Effector memory CD8-positive, alpha-beta T cell (primary cell): ENCODE measurements around the gene FGD4.
"Not testable (repeated sequence)": the region's sequence is repeated elsewhere in the genome, so short reads cannot be mapped to it uniquely, and the experiment has no call there.

ENCODE experiments used
- ATAC-seq: fragments of 150-1000 bp; cut with Tn5 transposase; replicated peaks from 2 replicates; pipeline ENCODE4 v1.10.0; 2021; ENCODE audit warnings: mild to moderate bottlenecking, moderate library complexity
- DNase-seq, 3 experiments: peaks; one replicate each; pipeline ENCODE4 v3.0.0; 2021
- H3K27ac Mint-ChIP-seq, 2 donors: one replicate each; pipeline ENCODE4 v1.8.0; 2022; ENCODE audit warnings: mild to moderate bottlenecking in 2 of 2, mixed read lengths in 2 of 2, moderate library complexity in 2 of 2
- H3K27me3 Mint-ChIP-seq, 2 donors: one replicate each; pipeline ENCODE4 v1.8.0; 2022; ENCODE audit warnings: mixed read lengths in 2 of 2
- H3K36me3 Mint-ChIP-seq: one replicate; pipeline ENCODE4 v1.8.0; 2022; ENCODE audit warnings: mild to moderate bottlenecking, moderate library complexity, mixed read lengths; ENCODE audit not compliant: insufficient read depth
- H3K4me1 Mint-ChIP-seq, 2 donors: one replicate each; pipeline ENCODE4 v1.8.0; 2022; ENCODE audit warnings: low read depth in 2 of 2, mixed read lengths in 2 of 2
- H3K4me3 Mint-ChIP-seq, 2 donors: one replicate each; pipeline ENCODE4 v1.8.0; 2022; ENCODE audit warnings: mild to moderate bottlenecking in 2 of 2, mixed read lengths in 2 of 2, moderate library complexity in 2 of 2
- H3K9me3 Mint-ChIP-seq, 2 donors: one replicate each; pipeline ENCODE4 v1.8.0; 2022; ENCODE audit warnings: mixed read lengths in 2 of 2

The FGD4 gene

DNA sequence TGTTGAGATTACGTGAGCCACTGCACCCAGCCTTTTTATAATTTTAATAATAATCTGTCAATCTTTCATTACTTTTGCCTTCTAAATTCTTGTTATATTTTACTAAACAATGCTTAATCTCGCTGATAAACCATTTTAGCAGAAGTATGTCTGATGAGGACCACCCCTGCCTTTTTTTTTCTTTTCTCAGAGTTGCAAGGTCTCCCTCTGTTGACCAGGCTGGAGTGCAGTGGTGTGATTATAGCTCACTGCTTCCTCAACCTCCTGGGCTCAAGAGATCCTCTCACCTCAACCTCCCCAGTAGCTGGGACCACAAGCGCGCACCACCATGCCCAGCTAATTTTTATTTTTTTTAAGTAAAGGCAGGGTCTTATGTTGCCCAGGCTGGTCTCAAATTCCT, 161.2 kb downstream of the FGD4 start:
- Mint-ChIP-seq H3K36me3 (no peaks in the 10 kb centered on the region), H3K27me3 (no peaks in the 10 kb centered on the region), H3K4me3 (no peak overlapping the region), H3K27ac (no peak overlapping the region), H3K9me3 (no peaks in the 10 kb centered on the region), H3K4me1 (no peaks in the 10 kb centered on the region)
- ATAC-seq, result no peak
- no peak for DNase-seq

DNA sequence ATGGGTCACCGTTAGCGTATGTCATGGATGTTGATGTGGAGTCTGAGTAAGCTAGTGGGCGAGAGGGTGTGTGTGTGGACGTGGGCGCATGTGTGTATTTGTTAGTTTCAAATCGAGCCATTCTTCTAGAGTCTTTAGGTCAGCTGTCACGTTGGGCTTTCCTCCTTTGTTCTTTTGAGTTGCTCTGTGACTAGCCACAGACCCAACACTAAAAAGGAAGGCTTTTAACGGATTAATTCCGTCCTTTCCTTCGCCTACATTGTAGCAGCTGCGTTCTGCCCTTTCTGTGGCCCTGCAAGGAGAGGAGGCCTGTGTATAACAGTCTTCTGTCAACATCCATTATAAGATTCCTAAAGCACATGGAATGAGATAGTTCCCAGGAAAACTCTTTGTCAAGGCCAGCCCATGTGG, 162.6 kb downstream of the FGD4 start:
- H3K4me3 Mint-ChIP-seq, result no peak overlapping the region
- DNase-seq (no peak), ATAC-seq (no peak)
- no peaks in the 10 kb centered on the region for H3K4me1 Mint-ChIP-seq
- no peaks in the 10 kb centered on the region for H3K9me3 Mint-ChIP-seq
- H3K36me3 Mint-ChIP-seq, result no peaks in the 10 kb centered on the region
- no peak overlapping the region for H3K27ac Mint-ChIP-seq
- no peaks in the 10 kb centered on the region for H3K27me3 Mint-ChIP-seq

DNA sequence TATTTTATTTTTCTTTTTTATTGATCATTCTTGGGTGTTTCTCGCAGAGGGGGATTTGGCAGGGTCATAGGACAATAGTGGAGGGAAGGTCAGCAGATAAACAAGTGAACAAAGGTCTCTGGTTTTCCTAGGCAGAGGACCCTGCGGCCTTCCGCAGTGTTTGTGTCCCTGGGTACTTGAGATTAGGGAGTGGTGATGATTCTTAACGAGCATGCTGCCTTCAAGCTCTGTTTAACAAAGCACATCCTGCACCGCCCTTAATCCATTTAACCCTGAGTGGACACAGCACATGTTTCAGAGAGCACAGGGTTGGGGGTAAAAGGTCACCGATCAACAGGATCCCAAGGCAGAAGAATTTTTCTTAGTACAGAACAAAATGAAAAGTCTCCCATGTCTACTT, 163.1 kb downstream of the FGD4 start:
- not testable (repeated sequence) for ATAC-seq, H3K4me1 Mint-ChIP-seq, H3K27ac Mint-ChIP-seq, DNase-seq, H3K27me3 Mint-ChIP-seq, H3K9me3 Mint-ChIP-seq, H3K36me3 Mint-ChIP-seq, H3K4me3 Mint-ChIP-seq

DNA sequence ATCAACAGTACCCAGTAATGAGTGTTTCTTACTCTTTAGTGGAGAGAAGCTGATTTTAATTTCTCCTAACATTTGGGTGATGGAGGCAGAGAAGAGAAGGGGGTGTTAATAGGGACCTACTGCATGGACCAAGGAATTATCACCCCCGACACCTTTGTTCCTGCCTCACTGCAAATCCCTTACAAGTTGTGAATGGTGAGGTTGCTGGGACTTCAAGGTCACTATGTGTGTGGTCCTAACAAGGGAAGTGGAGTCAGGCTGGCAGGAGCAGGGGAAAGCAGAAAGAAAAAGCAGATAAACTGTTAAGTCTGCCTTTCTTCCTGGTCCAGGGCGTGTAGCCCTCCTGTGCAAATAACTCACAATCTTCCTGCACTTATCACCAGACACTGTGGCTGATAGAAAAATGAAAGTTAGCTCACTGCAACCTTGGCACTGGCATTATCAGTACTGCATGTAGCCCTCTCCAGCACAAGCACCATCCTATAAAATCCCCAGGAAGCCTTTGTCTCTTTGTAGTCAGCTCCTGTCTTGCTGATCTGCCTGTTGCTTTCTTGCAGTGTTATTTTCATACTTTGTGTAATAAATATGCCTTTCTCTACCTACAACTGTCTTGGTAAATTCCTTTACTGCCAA, 167.4 kb downstream of the FGD4 start:
- ATAC-seq (no peak), DNase-seq (no peak)
- Mint-ChIP-seq H3K36me3 (no peaks in the 10 kb centered on the region), H3K27me3 (peaks cover 0 to 8% of the 10 kb centered on the region in 2 donors), H3K27ac (no peak overlapping the region), H3K4me1 (no peaks in the 10 kb centered on the region), H3K9me3 (no peaks in the 10 kb centered on the region), H3K4me3 (no peak overlapping the region)

- H3K9me3 Mint-ChIP-seq, result no peaks in the 10 kb centered on the region
- no peak overlapping the region for H3K27ac Mint-ChIP-seq
- H3K36me3 Mint-ChIP-seq, result no peaks in the 10 kb centered on the region
- no peak for ATAC-seq
- peaks cover 0 to 8% of the 10 kb centered on the region in 2 donors for H3K27me3 Mint-ChIP-seq
- no peak for DNase-seq
- no peak overlapping the region for H3K4me3 Mint-ChIP-seq
- no peaks in the 10 kb centered on the region for H3K4me1 Mint-ChIP-seq
These were observed 167.9 kb downstream of the FGD4 start for GRCh38 chr12:32567296-32567674.

DNA sequence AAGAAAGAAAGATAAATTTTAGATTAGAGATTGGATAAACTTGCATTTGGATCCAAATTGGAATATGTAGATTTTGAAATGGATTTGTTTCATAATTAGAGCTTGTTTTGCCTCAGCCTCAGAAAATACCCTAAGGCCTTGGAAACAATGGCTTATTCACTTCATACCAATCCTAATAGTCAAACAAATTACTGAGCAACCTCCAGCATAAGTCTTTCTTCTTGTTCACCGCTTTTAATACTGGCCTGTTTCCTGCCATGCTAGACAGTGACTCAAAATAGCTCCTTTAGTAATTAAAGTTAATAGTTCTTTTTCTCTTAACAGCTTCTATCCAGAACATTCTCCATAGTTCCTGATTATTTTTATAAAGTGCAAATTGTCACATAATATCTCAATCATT, 168.9 kb downstream of the FGD4 start:
- Mint-ChIP-seq H3K36me3 (no peaks in the 10 kb centered on the region), H3K4me3 (no peak overlapping the region), H3K4me1 (no peaks in the 10 kb centered on the region), H3K9me3 (no peaks in the 10 kb centered on the region), H3K27me3 (peaks cover 0 to 8% of the 10 kb centered on the region in 2 donors), H3K27ac (no peak overlapping the region)
- ATAC-seq (no peak), DNase-seq (no peak)

DNA sequence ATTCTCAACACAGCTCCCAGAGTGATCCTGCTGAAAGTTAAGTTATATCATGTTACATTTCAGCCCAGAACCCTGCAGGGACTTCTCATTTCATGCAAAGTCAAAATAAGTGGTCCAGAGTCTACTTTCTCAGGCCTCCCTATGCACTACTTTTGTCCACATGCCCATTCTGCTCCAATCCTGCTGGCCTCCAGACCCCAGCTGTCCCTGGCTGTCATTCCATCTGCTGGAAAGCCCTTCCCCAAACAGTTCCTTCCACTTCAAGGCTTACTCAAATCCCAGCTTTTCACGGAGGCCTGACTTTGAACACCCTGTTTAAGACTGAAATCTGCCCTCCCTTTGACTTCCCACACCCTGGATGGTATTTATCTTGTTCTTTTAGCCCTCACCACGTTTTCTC, 169.9 kb downstream of the FGD4 start:
- H3K36me3 Mint-ChIP-seq, result no peaks in the 10 kb centered on the region
- H3K27me3 Mint-ChIP-seq, result peaks cover 0 to 9% of the 10 kb centered on the region in 2 donors
- H3K4me1 Mint-ChIP-seq, result no peaks in the 10 kb centered on the region
- H3K9me3 Mint-ChIP-seq, result no peaks in the 10 kb centered on the region
- ATAC-seq (no peak), DNase-seq (no peak)
- no peak overlapping the region for H3K4me3 Mint-ChIP-seq
- no peak overlapping the region for H3K27ac Mint-ChIP-seq

- Mint-ChIP-seq H3K27ac (no peak overlapping the region), H3K27me3 (peaks cover 0 to 18% of the 10 kb centered on the region in 2 donors), H3K9me3 (no peaks in the 10 kb centered on the region), H3K36me3 (no peaks in the 10 kb centered on the region), H3K4me3 (no peak overlapping the region), H3K4me1 (no peaks in the 10 kb centered on the region)
- no peak for ATAC-seq
- DNase-seq, result no peak
These were observed 175.2 kb downstream of the FGD4 start for GRCh38 chr12:32574585-32574984.

GRCh38 chr12:32577328-32577727, 178.0 kb downstream of the FGD4 start:
- H3K9me3 Mint-ChIP-seq, result no peaks in the 10 kb centered on the region
- H3K36me3 Mint-ChIP-seq, result peaks cover 2% of the 10 kb centered on the region
- H3K27me3 Mint-ChIP-seq, result peaks cover 6 to 22% of the 10 kb centered on the region in 2 donors
- no peak for ATAC-seq
- H3K4me1 Mint-ChIP-seq, result no peaks in the 10 kb centered on the region
- no peak overlapping the region for H3K4me3 Mint-ChIP-seq
- DNase-seq, result no peak
- no peak overlapping the region for H3K27ac Mint-ChIP-seq

GRCh38 chr12:32583534-32583933, 184.2 kb downstream of the FGD4 start:
- H3K4me3 Mint-ChIP-seq, result no peak overlapping the region
- peaks cover 2% of the 10 kb centered on the region for H3K36me3 Mint-ChIP-seq
- H3K27me3 Mint-ChIP-seq, result peaks cover 6% of the 10 kb centered on the region in 2 donors
- ATAC-seq, result no peak
- H3K4me1 Mint-ChIP-seq, result peaks cover 0 to 1% of the 10 kb centered on the region in 2 donors
- H3K27ac Mint-ChIP-seq, result no peak overlapping the region
- no peaks in the 10 kb centered on the region for H3K9me3 Mint-ChIP-seq
- no peak for DNase-seq

- no peaks in the 10 kb centered on the region for H3K36me3 Mint-ChIP-seq
- DNase-seq (no peak), ATAC-seq (no peak)
- H3K4me3 Mint-ChIP-seq, result no peak overlapping the region
- no peak overlapping the region for H3K27ac Mint-ChIP-seq
- H3K27me3 Mint-ChIP-seq, result no peaks in the 10 kb centered on the region
- no peaks in the 10 kb centered on the region for H3K9me3 Mint-ChIP-seq
- H3K4me1 Mint-ChIP-seq, result peaks cover 0 to 5% of the 10 kb centered on the region in 2 donors
These were observed 186.3 kb downstream of the FGD4 start for GRCh38 chr12:32585680-32586079.

- Mint-ChIP-seq H3K27me3 (no peaks in the 10 kb centered on the region), H3K36me3 (no peaks in the 10 kb centered on the region), H3K27ac (no peak overlapping the region), H3K4me3 (no peak overlapping the region), H3K4me1 (peaks cover 0 to 5% of the 10 kb centered on the region in 2 donors), H3K9me3 (no peaks in the 10 kb centered on the region)
- ATAC-seq (no peak), DNase-seq (no peak)
These were observed 187.0 kb downstream of the FGD4 start for GRCh38 chr12:32586390-32586789.

GRCh38 chr12:32587581-32588495, 188.5 kb downstream of the FGD4 start:
- Mint-ChIP-seq H3K36me3 (no peaks in the 10 kb centered on the region), H3K27me3 (no peaks in the 10 kb centered on the region), H3K4me1 (peaks cover 0 to 5% of the 10 kb centered on the region in 2 donors), H3K27ac (no peak overlapping the region), H3K9me3 (no peaks in the 10 kb centered on the region), H3K4me3 (no peak overlapping the region)
- ATAC-seq, result no peak
- no peak for DNase-seq

DNA sequence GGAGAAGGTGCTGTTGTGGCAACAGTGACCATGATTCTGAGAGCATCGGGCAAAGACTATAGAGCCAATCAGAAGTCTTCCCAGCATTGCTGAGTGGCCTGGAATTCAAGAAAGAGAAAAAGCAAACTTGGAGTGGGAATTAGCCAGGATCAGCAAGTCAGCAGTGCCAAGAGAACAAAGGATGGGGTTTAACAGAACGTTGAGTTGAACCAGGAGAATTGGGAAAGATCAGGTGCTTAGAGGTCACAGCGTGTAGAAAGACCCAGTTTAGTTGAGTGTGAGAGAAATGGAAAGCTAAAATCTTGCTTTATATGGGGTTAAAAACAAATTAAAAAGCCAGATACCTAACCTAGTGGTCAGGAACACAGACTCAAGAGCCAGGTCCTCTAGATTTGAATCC, 189.2 kb downstream of the FGD4 start:
- no peaks in the 10 kb centered on the region for H3K27me3 Mint-ChIP-seq
- no peak overlapping the region for H3K27ac Mint-ChIP-seq
- DNase-seq (no peak), ATAC-seq (no peak)
- H3K36me3 Mint-ChIP-seq, result no peaks in the 10 kb centered on the region
- H3K4me1 Mint-ChIP-seq, result peaks cover 0 to 5% of the 10 kb centered on the region in 2 donors
- H3K9me3 Mint-ChIP-seq, result no peaks in the 10 kb centered on the region
- H3K4me3 Mint-ChIP-seq, result no peak overlapping the region
